GM20000 (cell line): ENCODE measurements around the gene RAB40B.

Experiments used
- DNase-seq: peaks from one replicate; pipeline ENCODE4 v3.0.0; 2012; ENCODE audit warnings: low spot score
- TF ChIP-seq, protein P1 (sequence below): IDR thresholded peaks from 2 replicates; pipeline ENCODE4 v1.5.1; 2012; ENCODE audit warnings: mild to moderate bottlenecking, control low read depth; ENCODE audit errors: extremely low read depth, missing control alignments

The RAB40B gene

GRCh38 chr17:82648742-82649331, 49.7 kb downstream of the RAB40B start:
- peak; percentile 84 for DNase-seq
- TF ChIP-seq, protein P1, sequence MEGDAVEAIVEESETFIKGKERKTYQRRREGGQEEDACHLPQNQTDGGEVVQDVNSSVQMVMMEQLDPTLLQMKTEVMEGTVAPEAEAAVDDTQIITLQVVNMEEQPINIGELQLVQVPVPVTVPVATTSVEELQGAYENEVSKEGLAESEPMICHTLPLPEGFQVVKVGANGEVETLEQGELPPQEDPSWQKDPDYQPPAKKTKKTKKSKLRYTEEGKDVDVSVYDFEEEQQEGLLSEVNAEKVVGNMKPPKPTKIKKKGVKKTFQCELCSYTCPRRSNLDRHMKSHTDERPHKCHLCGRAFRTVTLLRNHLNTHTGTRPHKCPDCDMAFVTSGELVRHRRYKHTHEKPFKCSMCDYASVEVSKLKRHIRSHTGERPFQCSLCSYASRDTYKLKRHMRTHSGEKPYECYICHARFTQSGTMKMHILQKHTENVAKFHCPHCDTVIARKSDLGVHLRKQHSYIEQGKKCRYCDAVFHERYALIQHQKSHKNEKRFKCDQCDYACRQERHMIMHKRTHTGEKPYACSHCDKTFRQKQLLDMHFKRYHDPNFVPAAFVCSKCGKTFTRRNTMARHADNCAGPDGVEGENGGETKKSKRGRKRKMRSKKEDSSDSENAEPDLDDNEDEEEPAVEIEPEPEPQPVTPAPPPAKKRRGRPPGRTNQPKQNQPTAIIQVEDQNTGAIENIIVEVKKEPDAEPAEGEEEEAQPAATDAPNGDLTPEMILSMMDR, result no peak

DNA sequence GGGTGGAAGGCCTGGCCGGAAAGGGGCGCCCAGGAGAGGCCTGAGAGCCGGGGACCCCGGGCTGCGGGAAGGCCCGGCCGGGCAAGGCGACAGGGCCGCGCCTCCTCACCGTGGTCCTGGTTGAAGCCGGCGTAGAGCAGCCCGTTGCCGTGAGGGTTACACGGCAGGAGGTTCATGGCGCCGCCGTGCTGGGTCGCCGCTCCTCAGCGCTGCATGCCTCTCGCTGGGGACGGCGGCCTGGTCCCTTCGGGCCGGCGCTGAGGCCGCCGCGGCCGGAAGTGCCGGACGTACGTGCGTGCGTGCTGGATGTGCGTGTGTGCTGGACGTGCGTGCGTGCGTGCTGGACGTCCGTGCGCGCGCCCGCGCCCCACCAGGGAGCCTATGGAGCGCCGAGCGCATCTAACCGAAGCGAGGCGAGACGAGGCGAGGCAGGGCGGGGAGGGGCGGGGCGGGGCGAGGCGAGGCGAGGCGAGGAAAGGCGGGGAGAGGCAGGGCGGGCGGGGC, 50.3 kb downstream of the RAB40B start, which contains the start of gene WDR45B:
WDR45B (minus strand) TSS at position 280 of the 504 bp plus-strand sequence; CDS start at position 176, 104 bp downstream.
- DNase-seq, result peak; percentile 100
- TF ChIP-seq, protein P1, result no peak

DNA sequence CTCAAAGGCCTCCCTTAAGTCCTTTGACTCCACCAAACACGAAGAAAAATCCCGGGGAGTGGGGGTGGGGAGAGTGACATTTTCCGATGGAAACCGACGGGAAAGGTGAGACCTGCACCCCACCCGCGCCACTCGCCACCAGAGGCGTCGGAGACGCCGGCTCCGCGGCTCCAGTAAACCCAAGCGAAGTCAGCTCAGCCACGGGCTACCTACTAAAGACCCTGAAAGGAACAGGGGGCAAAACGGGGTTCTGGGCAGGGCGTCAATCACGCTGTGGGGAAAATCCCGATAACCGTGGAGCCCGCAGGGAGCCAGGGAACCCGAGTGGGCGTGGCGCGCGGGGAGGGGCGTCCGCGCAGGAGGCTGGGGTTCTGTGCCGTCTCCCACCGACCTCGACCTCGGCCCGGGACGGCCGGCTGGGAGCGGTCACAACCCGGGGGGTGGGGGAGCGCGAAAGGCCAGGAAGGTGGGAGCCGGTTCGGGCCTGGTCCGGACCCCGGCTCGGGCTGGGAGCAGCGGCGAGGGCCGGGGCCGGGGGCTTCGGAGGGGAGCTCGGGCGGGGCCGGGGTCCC, 50.8 kb downstream of the RAB40B start:
- DNase-seq, result peak; percentile 63
- TF ChIP-seq, protein P1, result no peak

DNA sequence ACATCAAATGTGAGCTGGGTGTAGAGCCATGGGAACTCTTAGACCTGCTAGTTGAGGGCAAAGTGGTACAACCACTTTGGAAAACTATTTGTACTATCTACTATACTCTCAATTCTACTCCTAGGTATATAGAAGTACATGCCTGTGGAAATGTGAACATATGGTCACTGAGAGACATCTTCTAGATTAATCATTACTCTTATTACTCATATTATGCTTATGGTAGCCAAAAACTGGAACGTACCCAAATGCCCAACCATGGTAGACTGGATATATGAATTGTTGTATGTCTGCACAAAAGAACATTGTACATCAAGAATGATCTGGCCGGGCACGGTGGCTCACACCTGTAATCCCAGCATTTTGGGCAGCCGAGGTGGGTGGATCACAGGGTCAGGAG, 53.0 kb downstream of the RAB40B start:
- no peak for DNase-seq
- TF ChIP-seq, protein P1, result no peak

GRCh38 chr17:82644148-82644547, 54.4 kb downstream of the RAB40B start:
- TF ChIP-seq, protein P1, result no peak

DNA sequence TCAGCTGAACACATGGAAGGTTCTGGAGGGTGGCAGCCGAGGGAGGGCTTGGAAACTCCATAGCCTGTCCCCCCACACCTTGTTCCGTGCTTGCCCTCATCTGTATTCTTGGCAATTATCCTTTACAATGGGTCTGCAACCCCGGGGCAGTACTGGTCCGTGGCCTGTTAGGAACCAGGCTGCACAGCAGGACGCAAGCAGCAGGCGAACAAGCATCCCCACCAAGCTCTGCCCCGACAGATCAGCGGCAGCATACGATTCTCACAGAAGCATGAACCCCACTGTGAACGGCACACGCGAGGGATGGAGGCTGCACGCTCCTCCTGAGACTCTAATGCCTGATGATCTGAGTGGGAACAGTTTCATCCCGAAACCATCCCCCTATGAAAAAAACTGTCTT, 56.5 kb downstream of the RAB40B start:
- TF ChIP-seq, protein P1, result no peak
- no peak for DNase-seq

More at GRCh38 chr17:82644148-82644547, 54.4 kb downstream of the RAB40B start:
- DNase-seq, result no peak

DNA sequence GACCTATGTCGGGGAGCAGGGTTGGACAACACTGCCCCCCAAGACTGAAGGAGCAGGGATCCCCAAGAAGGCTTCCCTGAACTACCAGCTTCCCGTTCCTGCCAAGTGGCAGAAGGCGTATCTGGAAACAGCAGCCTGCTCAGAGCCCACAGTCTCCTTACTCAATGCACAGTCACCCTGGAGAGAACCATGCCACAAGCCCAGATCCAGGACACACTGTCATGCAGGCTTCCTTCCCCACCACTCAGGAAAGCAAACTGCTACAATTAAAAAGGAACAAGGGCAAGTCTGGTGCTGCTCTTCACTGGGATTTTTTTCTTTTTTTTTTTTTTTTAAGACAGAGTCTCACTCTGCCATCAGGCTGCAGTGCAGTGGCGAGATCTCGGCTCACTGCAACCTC, 58.5 kb downstream of the RAB40B start:
- TF ChIP-seq, protein P1, result no peak
- no peak for DNase-seq
